HG03432 (cell line): ENCODE data around the gene ANKRD6.
A peak's percentile ranks its signal among the peaks of the same experiment; 100 is the strongest.
"Not testable (repeated sequence)": the region's sequence is repeated elsewhere in the genome, so short reads cannot be mapped to it uniquely, and the experiment has no call there.

Experiments
- ATAC-seq: cut with Tn5 transposase; IDR thresholded peaks from one replicate; pipeline ENCODE4 v1.9.1; 2021; ENCODE audit warnings: mild to moderate bottlenecking, moderate library complexity; ENCODE audit not compliant: unreplicated experiment

ANKRD6 gene

DNA sequence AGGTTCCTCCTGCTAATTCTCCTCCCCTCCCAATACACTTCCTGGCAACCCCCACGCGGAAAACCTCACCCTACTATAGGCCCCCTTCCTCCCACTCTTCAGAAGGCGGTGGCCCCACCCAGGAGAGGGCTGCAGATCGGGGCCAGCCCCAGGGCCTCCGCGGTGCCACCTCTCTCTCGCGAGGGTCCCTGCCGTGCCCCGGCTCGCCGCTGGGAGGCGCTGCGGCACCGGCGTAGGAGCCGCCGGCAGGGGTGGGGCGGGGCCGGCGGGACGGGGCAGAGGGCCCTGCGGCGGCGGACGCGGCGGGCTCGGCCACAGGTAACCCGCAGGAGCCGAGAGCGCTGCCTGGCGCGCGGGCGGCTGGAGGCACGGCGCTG is at the start of gene ANKRD6:
ANKRD6 (plus strand) TSS at position 278 of the 377 bp plus-strand sequence. CDS start 133,825 bp downstream, outside the sequence.
- peak; percentile 95 for ATAC-seq

- peak; percentile 51 for ATAC-seq
Measured at GRCh38 chr6:89385156-89385667, 47.7 kb upstream of the ANKRD6 start.

- no peak for ATAC-seq
Measured at GRCh38 chr6:89385846-89386245, 47.1 kb upstream of the ANKRD6 start.

DNA sequence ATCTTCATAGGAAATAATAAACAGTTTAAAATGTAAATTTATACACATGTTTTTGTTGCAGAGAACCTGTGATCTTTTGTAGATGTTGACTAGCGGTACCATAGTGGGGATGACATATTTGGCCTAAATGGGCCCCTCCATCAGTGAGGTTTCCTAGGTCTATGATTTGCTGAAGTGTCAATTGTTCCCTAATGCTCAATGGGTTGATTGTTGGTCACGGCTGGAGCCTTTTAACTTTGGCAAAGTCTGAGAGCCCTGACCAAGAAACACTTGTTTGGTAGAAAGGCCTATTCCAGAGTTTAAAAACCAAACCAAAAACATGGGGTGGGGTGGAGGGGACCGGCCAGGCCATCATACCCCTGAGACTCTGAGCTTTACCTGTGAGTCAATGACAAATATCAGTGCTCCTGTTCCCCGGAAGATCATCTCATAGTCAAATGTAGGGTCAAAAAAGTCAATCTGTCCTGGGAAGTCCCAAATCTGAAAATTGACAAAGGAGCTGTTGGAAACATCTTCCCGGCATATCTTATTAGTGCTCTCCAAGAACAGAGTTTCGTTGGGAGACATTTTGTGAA is 45.9 kb upstream of the ANKRD6 start:
- ATAC-seq, result peak; percentile 31

DNA sequence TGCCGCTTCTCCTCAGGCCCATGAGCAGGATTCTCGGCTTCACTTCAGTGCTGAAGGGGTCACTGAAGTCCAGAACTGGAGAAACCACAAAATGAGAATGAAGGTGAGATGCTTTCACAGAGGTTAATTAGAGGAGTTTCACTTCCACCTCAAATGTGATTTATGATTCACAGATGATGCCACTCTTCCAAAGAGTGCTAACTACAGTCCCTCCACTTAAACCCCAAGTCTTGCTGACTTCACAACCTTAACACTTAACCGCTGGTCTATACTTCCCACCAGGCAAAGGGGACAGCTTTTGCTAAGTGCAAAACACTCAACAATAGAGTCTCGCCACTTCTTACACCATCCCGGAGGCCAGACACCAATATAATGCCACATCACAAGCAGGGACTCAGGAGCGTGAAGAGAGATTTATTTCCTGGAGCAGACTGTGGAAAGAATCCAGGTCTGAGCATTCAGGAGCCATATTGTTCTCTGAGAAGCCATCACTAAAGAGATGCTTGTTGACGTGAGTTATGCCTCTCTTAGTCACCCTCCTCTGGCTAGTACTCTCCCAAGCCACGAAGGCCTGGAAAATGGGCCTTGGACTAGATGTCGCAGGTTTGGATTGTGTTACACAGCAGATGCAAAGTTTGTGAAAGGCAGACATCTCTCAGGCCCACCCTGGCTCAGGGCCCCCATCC is 45.3 kb upstream of the ANKRD6 start:
- ATAC-seq, result peak; percentile 95

GRCh38 chr6:89388846-89389245 is 44.1 kb upstream of the ANKRD6 start:
- ATAC-seq, result no peak

- ATAC-seq, result no peak
Measured at GRCh38 chr6:89392823-89393222, 40.1 kb upstream of the ANKRD6 start.

DNA sequence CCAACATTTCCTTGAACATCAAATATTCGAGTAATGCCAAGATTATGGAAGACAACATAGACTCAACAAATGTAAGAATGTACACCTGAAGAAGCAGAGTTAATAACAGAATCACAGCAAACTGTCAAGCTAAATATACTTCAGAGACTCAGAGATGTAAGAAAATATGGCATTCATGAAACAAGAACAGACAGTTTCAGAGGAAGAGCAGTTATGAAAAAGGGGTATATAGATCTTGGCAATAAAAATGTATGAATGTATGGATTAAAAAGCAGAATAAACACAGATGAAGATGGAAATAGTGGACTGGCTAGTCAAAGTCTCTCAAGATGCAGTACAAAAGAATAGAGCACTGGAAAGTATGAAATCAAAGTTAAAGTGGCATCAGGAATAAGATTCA is 39.3 kb upstream of the ANKRD6 start:
- no peak for ATAC-seq

GRCh38 chr6:89397884-89398283 is 35.1 kb upstream of the ANKRD6 start:
- not testable (repeated sequence) for ATAC-seq

- ATAC-seq, result no peak
Measured at GRCh38 chr6:89398762-89399525, 34.0 kb upstream of the ANKRD6 start.

DNA sequence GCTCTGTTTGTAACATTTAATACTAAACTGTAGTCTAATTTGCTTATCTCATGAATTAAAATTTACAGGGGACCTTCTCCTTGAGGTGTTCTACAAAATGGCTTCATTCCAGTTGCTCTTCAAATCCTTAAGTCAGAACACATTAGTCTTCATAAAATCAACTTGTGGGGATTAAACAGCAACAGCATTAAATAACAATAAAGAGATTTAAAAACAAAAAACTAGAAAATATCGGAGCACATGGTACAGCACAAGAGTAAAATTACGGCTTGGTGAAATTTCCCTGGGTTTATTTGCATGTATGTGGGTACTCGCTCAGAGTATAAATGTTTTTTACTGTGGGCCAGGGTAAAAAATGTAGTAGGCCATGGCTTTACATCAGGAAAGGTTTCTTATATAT is 32.9 kb upstream of the ANKRD6 start:
- ATAC-seq, result no peak

GRCh38 chr6:89400912-89401399 is 32.0 kb upstream of the ANKRD6 start:
- ATAC-seq, result no peak

DNA sequence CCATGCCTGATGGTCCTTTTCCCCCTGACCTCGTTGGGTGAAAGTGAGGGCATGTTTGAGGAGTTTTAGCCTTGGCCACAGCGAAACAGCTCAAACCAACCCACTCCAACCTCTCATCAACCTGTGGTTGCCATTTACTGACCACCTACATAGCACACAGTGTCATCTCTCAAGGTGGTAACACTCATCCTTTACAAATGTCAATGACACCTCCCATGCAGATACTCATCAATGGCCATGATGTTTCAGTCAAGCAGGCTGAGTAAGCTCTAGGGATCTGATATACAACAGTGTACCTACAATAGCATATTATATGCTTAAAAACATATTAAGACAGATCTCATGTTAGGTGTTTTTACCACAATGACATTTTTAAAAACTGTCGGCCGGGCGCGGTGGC is 30.2 kb upstream of the ANKRD6 start:
- no peak for ATAC-seq

DNA sequence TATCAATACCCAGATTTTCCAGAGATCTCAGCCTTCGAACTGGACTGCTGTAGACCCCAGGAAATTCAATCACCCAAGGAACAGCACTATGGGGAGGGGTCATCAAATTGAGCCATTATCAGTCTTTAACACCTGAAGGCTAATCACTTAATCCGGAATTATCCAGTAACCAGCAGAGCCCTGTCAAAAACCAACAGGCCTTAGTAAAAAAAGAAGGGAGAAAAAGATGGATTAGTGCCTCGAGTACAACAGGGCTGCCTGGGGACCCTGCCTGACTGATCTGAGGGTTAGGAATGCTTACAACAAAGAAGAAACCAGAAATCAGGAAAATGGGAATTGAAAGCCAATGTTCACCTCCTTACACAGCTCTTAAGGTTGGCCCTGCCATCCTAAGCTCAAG is 28.4 kb upstream of the ANKRD6 start:
- no peak for ATAC-seq

- ATAC-seq, result no peak
Measured at GRCh38 chr6:89406141-89406540, 26.8 kb upstream of the ANKRD6 start.

GRCh38 chr6:89409461-89410035 is 23.4 kb upstream of the ANKRD6 start:
- no peak for ATAC-seq

DNA sequence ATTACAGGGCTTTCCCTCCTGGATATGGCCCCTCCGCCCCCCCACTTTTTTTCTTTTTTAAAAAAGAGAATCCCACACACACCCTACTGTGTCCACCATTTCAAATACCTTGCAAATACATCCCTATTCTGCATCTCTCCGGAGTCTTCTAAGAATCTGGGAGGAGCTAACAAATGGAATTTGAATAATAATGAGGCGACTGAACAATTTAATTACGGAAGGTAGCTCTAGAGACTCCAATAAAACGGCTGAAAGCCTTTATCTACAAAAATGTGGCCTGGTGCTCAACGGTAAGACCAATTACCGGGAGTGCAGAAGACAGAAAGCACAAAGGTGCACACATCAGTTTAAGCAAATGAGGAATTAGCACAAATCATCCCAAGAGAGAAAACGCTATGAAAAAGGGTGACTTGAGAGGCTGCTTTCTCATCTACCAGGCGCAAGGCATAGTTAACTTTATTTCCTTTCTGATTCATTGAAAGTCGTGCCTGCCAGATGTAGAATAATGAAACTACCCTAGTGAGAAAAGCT is 22.7 kb upstream of the ANKRD6 start:
- peak; percentile 16 for ATAC-seq

- peak; percentile 1 for ATAC-seq
Measured at GRCh38 chr6:89410788-89411144, 22.2 kb upstream of the ANKRD6 start.

DNA sequence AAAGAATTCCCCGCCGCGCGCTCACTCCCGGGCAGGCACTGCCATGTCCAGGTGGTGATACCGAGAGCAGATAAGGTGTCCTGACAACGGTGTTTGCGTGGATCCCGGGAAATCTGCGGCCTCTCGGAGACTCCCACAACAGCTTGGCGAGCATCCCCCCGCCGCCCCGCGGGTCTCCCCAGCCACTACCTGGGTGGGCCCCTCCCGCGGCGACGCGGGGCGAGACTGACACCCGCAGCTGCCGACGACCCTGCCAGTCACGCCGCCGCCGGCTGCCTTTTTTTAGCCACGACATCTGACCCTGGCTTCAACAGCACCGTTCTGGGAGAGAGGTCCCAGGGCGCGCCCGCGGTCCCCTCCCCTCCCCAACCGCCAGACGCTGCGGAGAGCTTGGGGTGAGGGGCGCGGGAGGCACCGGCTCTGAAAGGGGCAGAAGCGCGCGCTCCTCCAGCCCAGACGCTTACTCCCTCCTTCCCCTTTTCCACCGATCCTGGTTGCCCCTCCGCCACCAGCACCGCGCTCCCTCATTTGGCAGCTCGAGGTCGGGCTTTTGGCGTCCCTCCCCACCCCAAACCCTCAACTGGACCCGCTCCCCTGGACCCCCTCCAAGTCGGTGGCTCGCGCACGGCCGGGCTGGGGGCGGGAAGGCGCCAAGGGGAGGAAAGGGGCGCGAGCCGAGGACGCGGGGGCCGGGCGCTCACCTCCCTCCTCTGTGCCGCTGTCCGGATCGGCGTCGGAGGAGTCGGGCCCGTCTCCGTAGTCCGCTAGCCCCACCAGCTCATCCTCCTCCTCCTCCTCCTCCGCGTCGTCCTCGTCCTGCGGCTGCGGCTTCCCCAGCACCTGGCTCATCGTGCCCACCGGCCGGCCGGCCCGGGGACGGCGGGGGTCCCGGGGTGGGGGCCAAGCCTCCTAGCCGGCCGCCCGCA is 21.5 kb upstream of the ANKRD6 start:
- peak; percentile 51 for ATAC-seq
